Fibroblast of villous mesenchyme (primary cell): ENCODE results near the gene MAP3K5. TPM values are rescaled to one million over a fixed set of nuclear protein-coding genes. Genes with fewer than 3 reads are reported as not detected.

Experiments used
- DNase-seq: peaks from one replicate; pipeline ENCODE4 v3.0.0-alpha.2; 2010; ENCODE audit warnings: low read depth
- H3K4me3 ChIP-seq: 2 replicates; pipeline ENCODE4 v1.5.1; 2011; ENCODE audit warnings: low read depth, mild to moderate bottlenecking, low read length
- total RNA-seq: library from RNA; depleted of rRNA; stranded (reverse); fragments of >200 nt; gene quantifications from 2 replicates; pipeline ENCODE4 v1.2.3, GENCODE V29; 2012
- TF ChIP-seq, protein P1 (sequence below): IDR thresholded peaks from 2 replicates; pipeline ENCODE4 v1.5.1; 2012; ENCODE audit warnings: low read depth, mild to moderate bottlenecking, low read length; ENCODE audit not compliant: insufficient read depth

Gene MAP3K5
- total RNA-seq, 1 donor = 84.6 TPM

DNA sequence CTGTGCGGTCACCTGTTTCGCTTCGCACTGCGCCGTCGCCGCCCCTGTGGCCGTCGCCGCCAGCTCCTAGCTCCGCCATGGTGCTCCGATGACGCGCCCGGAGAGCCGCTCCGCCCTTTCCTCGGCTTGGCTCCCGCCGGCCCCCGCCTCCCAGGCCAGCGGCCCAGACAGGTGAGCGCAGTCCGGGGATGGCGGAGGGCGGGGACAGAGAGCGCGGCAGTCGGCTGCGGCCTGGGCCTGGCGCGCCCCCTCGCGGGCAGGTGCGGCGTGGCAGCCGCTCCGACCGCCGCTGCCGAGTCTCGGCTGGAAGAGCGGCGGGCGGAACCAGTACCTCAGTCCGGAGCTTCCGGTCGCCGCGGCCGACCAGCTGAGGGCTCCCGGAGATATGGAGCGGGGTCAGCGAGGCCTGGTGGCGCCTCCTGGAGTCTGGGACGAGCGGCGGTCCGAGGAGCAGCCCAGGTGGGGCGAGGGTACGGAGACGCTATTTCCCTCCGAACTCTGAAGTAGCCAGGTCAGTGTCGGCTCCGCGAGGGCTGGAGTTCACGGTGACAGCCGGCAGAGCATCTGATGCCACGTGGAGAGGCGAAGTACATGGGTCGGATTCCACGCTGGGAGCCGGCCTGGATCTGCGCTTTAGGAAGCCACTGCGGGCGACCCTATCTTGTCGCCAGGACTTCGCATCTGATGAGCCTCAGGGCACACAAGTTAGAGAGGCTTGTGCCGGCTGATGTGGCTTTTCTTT, 241.8 kb downstream of the MAP3K5 start, which contains the start of gene MAP7:
Gene MAP7 (minus strand): TSS at position 93 of the 742 bp plus-strand sequence. CDS start 14 bp downstream, at position 79.
- DNase-seq = peak; percentile 18

DNA sequence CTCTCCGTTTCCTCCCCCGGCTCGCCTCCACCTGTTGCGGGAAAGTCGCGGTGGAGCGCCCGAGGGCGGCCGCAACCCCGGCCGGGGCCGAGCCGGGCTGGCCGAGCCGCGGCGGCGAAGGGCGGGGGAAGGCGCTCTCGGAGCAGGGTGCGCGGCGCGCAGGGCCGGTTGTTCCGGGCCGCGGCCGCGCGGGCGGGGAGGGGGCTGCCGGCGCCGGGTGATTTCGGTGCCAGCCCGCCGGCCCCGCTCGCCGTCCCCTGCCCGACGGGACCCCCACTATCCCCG, 242.3 kb downstream of the MAP3K5 start:
- peak overlapping the region; percentile 63 for H3K4me3 ChIP-seq
- DNase-seq = no peak

More for the DNA sequence above, 241.8 kb downstream of the MAP3K5 start, which contains the start of gene MAP7:
- TF ChIP-seq, protein P1, sequence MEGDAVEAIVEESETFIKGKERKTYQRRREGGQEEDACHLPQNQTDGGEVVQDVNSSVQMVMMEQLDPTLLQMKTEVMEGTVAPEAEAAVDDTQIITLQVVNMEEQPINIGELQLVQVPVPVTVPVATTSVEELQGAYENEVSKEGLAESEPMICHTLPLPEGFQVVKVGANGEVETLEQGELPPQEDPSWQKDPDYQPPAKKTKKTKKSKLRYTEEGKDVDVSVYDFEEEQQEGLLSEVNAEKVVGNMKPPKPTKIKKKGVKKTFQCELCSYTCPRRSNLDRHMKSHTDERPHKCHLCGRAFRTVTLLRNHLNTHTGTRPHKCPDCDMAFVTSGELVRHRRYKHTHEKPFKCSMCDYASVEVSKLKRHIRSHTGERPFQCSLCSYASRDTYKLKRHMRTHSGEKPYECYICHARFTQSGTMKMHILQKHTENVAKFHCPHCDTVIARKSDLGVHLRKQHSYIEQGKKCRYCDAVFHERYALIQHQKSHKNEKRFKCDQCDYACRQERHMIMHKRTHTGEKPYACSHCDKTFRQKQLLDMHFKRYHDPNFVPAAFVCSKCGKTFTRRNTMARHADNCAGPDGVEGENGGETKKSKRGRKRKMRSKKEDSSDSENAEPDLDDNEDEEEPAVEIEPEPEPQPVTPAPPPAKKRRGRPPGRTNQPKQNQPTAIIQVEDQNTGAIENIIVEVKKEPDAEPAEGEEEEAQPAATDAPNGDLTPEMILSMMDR = peak; percentile 62
- H3K4me3 ChIP-seq = peak within 1 kb of the TSS; percentile 63

DNA sequence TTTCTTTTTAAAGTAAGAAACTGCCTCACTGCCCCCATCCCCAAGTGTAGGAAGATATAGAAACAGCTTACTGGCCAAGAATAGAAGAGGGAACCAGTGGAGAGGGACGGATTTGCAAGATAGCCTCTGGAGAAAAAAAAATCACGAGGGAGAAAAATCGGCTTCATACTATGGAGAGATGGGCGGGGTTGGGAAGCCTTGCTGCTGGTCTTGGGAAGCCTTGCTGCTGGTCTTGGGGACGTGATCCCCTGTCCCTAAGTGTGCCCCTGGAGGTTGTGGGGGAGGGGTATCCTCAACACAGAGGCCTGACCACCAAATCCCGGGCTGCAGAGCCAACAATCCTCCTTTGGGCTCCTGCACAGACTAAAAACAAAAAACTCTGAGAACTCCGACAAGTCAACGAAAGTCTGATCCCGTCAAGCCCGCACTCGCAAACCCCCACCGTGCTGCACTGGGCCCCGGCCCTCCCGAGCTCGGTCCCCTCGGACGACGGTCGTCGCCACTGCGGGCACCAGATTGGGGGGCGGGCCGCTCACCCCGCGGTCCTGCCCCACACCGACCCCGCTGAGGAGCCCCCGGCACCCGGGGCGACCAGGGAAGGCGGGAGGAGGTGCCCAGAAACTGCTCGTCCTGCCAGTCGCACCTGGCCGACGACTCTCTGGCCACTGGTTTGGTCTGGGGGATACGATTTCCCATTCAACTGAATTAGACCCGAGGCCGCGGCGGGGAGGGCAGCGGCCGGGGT, 242.8 kb downstream of the MAP3K5 start:
- TF ChIP-seq, protein P1 = no peak
- no peak for DNase-seq
- H3K4me3 ChIP-seq = peak overlapping the region; percentile 55

More for the DNA sequence above, 242.3 kb downstream of the MAP3K5 start:
- TF ChIP-seq, protein P1 = no peak

DNA sequence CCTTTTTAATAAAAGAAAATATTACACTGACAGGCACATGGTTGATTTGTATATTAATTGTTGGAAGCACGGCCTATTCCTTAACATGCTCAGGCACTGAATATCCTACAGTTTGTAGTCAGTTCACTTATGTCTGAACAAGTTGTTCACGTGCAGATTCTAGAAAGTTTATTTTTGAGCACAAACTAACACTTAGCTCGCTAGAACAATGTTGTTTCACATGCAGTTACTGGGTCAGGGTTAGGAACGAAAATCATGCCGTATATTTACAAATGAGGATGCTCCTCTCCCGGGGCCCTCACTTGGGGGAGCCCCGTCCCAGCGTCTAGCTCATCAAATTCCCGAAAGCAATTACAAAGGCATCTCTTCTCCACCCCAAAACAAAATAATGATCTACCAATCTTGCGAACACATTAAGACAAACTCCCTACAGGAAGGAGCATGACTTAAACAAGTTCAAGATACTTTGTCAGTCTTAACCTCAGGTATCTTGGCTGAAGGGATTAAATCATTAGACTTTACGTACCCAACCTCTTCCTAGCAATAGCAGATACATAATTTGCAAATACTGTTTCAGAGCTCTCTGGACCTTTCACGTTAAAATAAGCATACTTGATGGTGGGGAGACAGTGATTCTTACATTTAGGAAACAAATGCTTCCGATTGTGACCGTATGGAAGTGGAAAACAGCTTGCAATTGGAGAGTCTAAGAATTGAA, 243.5 kb downstream of the MAP3K5 start:
- no peak overlapping the region for H3K4me3 ChIP-seq
- TF ChIP-seq, protein P1 = no peak
- no peak for DNase-seq

DNA sequence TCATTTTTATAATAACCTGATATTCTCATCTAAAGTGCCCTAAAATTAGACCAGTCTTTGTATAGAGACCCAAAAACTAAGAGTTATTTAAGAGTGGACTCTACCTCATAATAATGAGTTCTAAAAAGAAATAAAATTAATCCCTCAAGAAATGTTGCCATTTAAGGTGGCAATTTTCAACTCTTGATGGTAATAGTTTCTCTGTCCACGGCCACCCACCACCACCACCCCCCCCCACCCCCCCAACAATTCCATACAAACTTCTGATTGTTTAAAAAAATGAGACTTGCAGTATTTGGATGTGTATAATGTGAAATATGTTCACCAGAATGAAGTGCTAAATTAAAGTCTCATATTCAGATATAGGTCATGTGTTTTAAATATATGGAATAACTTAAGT, 244.4 kb downstream of the MAP3K5 start:
- TF ChIP-seq, protein P1 = no peak
- no peak for DNase-seq
- no peak overlapping the region for H3K4me3 ChIP-seq

DNA sequence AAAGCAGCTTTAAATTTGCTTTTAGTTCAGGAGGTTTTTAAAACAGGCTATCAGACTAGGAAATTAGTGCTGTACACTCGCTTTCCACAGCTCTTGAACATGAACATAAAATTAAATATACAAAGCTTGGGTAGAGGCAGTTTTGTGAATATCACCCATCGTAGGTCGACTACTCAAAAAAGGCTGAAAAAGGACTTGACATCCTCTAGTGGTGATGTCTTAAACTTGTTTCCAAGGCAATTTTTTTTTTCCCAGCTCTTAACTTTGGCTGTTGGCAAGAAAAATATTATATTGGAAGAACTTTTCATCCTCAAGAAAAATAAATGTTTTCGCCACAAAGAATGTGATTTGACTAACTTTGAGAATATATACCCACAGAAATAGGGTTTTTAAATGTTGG, 244.9 kb downstream of the MAP3K5 start:
- H3K4me3 ChIP-seq = no peak overlapping the region
- peak; percentile 30 for DNase-seq
- TF ChIP-seq, protein P1 = peak; percentile 59
